Kasumi-1 (cell line): ENCODE data around the gene KRT4.
"Not testable (repeated sequence)": the region's sequence is repeated elsewhere in the genome, so short reads cannot be mapped to it uniquely, and the experiment has no call there.

Experiments
- DNase-seq, 2 experiments: peaks; one replicate each; lab custom pipeline; 2025; lab: John Stamatoyannopoulos, UW

Gene KRT4

DNA sequence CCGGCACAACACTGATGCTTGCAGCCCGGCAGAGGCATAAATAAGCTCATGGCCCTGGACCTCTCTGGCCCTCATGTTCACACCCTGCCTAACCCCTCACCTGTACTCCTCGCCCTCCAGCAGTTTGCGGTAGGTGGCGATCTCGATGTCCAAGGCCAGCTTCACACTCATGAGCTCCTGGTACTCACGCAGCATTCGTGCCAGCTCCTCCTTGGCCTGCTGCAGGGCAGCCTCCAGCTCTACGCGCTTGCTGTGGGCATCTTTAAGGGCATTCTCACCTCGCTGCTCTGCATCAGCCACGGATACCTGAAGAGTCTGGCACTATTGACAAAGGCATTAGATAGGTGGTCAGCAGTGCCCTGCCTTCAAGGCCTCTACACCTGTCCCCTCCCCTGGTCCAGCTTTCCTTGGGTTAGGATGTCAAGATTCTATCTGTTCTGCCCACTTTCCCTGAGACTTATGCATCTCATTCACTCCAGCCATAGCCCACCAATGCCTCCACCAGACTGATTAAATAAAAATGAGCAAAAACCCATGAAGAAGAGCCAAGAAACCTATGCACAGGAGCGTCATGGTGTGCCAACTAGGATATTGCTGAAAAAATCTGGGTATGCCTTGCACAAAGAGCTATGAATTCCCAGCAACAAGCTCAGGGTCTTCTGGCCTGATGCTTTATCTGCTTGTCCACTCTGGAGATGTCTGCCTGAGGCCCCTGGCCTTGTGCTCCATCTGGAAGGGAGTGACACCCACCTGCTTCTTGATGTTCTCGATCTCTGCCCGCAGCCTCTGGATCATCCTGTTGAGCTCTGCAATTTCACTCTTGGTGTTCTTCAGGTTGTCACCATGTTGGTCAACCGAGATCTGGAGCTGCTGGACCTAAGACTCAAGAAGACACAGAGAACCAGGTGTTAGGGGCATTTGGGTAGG, 6.1 kb downstream of the KRT4 start:
- no peak for DNase-seq

DNA sequence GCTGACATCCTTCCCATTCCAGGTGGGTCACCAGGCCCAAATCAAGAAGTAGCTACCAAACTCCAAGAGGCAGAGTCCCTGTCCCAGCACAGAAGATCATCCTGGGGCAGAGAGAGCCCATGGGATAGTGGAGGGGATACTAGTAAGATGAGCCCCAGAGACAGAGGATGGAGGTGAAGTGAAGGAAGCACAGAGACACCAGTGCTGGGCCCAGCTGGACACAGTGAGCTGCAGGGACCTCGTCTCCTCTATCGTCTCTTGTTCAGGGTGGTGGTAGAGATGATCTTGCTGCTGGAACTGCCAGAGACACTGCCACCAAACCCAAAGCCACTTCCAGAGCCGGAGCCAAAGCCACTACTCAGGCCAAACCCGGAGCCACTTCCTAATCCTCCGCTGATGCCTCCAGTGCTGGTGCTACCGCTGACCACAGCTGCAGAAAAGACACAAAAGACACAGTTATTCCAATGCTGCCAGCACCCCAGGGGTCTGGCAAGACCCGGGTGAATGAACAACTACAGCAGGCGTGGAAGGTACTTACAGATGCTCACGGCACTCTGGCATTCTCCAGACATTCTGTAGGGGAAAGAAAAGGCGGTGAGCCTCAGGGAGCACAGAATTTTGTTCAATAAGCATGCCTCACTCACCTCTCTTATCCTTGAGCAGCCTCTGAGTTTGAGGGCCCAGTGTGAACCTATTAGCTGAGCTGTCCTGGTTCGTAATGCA, 6.9 kb downstream of the KRT4 start:
- no peak for DNase-seq

DNA sequence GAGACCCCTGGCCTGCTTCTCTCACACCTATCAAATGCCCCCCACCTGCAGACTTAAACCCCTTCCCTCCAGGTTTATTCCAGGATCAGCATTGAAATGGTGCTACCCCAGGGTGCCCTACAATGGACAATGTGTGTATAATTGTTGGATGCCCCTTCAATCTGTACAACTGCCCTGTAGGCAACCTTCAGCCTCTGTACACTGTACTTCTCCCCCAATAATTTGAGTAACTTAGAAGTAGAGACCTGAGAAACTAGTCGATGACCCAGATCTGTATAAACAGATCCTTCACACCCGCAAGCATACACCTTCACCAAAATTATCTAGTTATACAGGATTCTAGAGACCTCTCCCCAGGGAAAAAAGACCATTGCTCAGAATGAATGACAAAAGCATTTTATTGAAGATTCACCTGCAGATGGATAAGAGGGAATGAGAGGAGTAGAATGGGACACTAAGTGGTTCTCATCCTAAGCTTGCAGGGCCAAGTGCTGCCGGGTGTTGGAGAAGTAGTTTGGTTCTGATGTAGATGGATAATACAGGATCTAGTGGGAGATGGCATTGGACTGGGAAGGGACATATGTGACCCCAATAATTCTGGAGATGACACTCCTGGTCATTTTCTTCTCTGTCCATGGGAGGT, 7.6 kb downstream of the KRT4 start:
- DNase-seq, result no peak

DNA sequence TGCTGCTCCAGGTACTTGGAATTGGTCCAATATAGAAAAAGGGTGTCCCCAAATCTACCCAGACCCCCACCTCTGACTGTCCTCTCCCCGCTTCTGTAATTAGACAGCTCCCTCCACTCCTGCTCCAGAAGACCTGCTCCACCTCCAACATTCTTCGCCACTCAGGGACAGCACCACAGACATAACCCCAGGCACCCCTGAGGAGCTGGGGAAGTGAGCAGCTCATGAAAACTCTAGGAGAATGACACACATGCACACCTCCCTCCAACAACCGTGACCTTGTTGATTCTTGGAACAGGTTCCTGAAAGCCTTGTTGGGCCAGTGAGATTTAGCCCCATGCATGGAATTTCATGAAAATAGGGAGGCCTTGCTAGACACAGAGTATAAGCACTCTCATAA, 8.2 kb downstream of the KRT4 start:
- no peak for DNase-seq

DNA sequence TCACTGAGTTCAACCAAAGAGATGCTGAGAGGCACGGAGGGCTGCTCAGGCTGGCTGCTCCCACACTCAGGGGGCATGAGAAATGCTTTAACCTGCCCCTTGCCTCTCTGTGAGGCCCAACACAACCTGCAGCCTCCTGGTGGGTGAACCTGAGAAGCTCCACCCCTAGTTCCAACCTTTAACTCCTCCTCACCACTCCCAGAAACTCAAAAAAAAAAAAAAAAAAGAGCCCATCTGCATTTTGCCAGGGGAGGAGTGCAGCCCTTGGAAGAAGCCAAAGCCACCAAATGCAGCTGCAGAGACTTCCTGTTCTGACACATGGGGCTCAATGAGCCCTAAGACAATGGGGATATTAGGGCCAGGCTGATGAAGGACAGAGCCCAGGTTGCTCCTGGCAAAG, 8.9 kb downstream of the KRT4 start:
- no peak for DNase-seq

DNA sequence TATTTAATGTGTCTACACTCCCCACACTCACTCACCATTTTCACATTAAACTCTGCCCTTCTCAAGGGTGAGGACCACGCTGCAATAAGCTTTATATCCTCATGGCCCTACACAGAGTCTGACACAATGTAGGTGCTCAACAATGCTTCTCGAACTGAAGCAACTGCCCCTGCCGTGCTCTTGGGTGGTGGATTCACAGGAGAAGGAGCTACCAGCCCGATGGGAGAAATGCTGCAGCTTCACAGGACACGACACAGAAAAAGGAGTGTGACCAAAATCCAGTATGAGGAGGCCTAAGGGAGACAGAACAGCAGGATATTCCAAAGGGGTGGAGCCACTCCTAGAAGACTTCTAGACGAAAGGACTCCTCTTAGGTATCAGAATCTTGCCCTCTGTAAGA, 11.5 kb downstream of the KRT4 start:
- no peak for DNase-seq

DNA sequence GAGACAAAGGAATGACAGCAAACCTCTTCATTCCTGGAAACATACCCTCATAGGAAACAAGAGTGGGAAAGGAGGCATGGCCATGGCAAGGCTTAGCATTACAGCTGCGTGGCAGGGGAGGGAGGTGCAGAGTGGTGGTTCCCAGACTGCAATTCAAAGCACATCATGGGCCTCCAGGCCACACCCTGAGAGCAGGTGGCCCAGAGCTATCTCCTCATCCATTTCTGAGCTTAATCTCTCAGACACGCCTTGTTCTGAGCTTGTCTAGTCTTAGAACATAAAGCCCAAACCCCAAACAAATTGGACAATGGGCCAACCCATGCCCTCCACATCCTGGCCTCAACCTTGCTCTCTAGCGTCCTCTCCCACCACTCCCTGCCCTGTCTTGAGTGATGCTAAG, 12.1 kb downstream of the KRT4 start:
- DNase-seq, result no peak

DNA sequence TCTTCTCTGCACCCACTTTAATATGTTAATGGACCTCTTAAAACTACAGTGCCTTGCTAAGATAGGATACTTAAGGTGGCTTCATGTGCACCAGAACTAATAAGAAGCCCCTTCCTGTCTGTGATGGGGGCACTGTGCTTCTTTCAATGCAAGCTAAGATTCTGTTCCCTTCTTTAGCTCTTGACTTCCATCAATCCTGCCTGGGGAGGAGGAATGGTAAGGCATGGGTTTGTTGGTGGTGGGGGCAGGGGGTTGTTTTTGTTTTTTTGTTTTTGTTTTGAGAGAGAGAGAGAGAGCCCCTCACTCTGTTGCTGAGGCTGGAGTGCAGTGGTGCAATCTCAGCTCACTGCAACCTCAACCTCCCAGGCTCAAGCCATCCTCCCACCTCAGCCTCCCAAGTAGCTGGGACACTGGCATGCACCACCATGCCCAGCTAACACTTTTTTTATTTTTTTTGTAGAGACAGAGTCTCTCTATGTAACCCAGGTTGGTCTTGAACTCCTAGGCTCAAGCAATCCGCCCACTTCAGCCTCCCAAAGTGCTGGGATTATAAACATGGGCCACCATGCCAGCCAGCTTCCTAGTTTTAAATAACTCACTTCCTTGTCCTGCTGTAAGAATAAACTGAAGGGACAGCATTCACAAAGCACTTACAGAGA, 13.5 kb downstream of the KRT4 start:
- DNase-seq, result no peak

DNA sequence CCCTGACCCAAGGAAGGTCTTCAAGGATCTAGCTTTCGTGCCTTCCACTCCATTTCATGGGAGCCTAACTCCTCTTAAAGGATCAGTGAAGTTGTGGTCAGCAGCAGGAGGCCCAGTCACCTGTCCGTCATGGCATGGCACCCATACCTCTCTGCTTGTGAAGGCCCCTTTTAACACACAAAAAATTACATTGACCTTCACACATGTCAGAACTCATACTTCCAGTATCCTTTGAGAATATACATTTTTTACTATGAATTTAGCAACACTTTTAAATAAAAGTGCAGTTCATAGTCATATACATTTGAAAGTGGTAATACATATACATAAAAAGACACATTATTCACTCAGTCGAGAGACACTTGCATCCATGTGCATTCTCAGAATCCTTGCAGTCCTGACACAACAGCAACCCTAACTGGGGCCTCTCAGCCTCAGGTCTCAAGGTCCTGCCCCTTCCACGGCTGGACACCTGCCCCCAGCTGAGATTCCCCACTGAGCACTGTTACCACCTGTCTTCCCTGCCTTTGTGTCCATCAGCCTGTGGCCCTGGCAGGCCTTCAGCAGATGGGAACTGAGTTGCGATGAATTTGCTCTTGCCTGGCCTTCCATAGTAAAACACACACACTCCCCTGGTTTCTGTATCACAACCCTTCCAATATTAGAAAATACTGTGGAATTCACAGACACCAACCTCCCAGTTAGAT, 14.3 kb downstream of the KRT4 start:
- no peak for DNase-seq

DNA sequence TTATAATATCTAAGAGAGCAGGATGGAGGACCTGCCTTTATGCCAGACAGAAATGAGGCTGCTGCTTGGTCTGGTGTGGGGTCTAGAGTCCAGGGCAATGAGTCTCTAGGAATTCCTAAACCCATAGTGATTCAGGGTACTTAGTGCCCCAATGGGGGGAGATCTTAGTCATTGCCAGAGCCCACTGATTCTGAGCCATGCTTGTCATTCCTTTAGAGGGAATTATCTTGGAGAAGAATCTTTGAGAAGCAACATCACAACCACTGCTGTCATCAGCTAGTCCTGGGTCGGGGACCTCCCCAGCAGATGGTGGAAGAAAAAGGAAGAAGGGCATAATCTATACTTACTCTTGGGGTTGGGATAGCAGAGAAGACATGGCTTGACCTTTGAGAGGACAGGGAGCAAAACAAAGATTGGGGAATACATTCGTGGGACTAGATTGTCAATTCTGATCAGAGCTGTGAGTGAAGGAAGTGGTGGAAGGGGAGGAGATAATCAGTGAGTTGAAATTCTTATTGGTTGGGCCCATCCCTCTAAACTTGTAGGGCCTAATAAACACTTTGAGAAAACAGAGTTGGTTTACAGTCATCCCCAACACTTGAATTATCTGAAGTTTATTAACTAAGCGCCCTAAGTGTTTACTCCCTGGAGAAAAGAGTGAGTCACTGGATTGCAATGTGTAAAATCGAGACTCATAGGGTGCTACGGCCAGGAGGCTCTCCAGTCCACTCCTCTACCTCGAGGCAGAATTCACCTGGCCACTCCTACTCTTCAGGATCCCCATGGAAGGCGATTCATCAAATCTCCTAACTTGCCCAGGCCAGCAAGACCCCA, 15.0 kb downstream of the KRT4 start:
- DNase-seq, result no peak

DNA sequence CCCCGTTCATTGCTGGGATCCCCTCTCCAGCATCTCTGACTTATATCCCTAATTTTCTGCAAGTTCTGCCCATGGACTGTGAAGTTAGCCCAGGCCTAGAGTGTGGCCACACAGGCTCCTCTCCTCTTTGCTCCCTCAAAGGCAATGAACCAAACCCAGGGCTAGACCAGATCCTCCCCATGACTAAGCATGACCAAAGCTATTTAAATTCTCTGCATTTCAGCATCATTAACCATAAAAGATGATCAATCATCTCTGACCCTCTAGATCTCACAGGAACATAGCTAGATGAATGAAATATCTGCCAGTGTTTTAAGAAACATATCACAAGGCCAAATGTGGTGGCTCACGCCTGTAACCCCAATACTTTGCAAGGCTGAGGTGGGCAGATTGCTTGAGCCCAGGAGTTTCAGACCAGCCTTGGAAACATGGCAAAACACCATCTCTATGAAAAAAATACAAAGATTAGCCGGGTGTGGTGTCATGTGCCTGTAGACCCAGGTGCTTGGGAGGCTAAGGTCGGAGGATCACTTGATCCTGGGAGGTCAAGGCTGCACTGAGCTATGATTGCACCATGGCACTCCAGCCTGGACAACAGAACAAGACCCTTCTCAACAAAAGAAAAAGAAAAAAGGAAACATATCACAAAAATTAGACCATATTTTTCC, 15.8 kb downstream of the KRT4 start:
- no peak for DNase-seq

DNA sequence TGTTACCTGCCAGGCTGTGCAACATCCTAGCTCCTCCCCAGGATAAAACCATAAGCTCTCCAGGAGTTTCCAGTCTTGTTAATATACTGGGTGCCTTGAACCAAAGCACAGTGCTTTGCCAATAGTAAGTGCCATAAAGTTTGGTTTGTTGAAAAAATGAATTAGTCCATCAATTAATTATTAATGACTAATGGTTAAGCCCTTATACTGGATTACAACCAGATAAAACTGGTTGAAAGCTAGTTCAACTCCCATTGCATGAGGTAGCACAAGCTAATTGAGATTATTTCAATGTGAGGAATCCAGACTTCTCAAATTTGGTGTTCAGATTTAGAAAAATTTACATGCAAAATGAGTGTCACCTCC, 16.4 kb downstream of the KRT4 start:
- DNase-seq, result no peak

DNA sequence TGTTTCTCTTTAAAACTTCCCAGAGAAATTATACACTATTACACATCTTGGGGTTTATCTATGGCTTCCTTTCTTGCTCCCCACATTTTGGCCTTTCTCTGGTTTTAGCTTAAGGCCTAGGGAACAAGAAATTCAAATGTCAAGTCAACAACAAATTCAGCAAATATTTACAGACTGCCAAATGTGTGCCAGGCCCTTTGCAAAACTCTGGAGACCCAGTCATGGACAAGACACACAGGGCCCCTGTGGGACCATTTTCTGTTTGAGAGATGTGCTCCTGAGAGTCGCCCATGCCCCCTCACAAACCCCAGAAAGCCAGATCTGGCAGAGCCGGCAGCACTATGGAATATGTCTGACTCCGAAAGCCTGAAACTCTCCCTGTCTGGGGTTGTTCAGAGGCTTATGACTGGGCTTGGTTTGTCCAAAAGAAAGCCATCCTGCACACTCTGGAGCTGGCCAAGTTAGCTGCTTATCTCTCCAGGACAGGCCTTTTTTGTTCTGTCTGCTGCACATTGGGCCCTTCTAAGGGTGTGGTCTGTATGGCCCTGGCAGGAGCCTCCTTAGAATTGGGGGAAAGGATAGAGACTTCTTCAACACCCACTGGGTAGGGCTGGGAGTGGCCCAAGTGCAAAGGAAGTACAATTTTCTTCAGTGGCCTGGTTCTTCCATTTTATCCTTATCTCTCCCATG, 16.9 kb downstream of the KRT4 start:
- no peak for DNase-seq

DNA sequence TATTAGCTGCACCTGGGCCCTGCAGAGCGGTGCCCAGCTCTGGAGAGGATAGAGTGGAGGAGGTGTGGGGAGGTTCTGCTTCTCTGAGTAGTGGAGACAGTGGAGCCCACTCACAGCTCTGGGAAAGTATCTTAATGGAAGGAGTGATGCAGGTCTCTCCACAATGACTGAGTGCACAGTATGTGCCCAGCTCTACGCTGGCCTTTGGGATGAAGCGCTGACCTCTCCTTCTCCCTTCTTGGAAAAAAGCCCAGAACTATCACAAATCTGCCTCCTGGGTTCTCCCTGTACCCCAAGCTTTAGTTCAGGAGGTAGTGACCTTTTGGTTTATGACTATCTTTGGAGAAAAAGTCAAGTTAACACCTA, 17.5 kb downstream of the KRT4 start:
- no peak for DNase-seq

DNA sequence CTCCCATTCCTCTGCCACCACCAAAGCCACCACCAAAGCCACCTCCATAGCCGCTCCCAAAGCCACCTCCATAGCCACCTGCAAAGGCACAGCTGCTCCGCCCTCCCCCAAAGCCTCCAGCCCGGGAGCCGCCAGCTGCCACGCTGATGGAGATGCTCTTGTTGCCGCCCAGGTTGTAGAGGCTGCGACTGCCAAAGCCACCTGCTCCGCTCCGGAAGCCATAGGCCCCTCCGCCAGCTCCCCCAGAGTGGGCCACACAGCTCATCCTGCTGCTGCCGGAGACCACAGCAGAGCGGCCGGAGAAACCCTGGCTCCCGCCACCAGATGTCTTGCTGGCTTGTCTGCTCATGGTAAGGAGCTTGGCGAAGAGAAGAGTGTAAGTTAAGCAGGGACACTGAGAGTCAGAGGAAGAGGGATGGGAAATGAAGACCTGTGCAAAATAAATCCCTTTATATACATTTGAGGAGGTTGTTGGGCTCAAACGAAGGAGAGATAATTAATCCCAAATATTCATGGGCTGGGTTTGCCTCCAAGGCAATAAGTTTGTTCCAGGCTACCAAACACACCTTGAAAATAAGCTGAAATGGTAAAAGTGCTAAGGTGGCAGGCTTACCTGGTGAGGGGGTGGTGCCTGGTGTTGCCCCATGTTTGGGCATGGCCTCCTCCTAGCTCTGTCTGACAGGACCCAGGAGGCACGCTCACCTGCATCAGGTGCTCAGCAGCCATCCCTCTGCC, 18.1 kb downstream of the KRT4 start, which contains the start of gene KRT3:
Gene KRT3, minus strand, starts transcription at position 424 of the 735 bp plus-strand sequence. Its CDS starts 75 bp downstream, at position 349.
- no peak for DNase-seq

DNA sequence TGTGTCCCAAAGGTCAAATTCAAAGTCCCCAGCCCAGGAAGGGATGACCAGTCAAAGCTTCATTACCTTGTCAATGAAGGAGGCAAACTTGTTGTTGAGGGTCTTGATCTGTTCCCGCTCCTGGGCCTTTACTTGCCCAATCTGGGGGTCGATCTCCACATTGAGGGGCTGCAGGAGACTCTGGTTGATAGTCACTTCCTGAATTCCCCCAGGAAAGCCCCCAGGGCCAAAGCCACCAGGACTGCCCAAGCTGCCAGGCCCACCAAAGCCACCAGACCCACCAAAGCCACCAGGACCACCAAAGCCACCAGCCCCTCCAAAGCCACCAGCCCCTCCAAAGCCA, 18.6 kb downstream of the KRT4 start:
- not testable (repeated sequence) for DNase-seq

DNA sequence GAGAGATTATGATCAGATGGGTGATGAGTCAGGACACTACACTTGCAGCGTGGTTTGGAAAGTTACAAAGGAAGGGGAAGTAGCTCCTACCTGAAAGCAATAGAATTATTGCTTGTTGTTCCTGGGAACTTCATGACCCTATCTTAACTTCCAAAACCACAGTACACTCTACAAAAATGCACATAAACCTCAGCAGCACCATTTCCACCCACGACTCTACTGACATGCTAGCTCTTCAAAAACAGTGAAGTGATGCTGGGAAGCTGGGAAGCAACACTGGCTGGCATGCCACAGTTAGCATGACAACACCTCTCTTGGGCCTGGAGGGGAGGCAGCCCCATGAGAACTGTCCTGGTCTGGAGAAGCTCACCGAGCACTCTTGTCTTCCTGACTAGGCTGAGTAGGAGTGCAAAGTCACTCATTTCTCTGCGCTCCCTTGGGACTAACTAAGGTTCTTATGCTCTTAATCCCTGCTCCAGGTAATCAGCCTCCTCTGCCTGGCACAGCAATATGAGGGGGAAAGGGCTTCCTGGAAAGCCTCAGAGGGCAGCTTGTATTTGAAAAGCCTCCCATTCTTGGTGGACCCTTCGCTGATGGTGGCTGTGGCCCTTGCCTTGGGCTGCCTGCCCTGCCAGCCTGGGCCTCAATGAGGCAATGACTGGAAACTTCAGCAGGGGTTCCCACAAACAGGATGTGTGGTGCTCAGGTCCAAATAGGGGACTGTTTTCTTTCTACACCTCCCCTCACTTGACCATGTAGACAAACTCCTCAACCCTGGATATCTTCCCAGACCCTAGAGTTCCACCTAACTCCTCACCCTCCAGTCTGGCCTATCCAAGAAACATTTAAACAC, 19.2 kb downstream of the KRT4 start:
- DNase-seq, result no peak
